ENCODE data around the gene TFR2. TPM values are rescaled to one million over a fixed set of nuclear protein-coding genes. Genes with fewer than 3 reads are reported as not detected.

Gene TFR2
- total RNA-seq, 2 donors from 2014 or later, result 0.19 TPM; not detected in 1

- no peak for DNase-seq (ENCODE audit: low spot score)
- Histone ChIP-seq H3K27me3 (no peaks in the 10 kb centered on the region), H3K4me3 (no peak overlapping the region), H3K27ac (no peak overlapping the region), H3K4me1 (peaks cover 0 to 37% of the 10 kb centered on the region in 2 donors), H3K9me3 (no peaks in the 10 kb centered on the region), H3K36me3 (no peaks in the 10 kb centered on the region)
- TF ChIP-seq, protein P1, sequence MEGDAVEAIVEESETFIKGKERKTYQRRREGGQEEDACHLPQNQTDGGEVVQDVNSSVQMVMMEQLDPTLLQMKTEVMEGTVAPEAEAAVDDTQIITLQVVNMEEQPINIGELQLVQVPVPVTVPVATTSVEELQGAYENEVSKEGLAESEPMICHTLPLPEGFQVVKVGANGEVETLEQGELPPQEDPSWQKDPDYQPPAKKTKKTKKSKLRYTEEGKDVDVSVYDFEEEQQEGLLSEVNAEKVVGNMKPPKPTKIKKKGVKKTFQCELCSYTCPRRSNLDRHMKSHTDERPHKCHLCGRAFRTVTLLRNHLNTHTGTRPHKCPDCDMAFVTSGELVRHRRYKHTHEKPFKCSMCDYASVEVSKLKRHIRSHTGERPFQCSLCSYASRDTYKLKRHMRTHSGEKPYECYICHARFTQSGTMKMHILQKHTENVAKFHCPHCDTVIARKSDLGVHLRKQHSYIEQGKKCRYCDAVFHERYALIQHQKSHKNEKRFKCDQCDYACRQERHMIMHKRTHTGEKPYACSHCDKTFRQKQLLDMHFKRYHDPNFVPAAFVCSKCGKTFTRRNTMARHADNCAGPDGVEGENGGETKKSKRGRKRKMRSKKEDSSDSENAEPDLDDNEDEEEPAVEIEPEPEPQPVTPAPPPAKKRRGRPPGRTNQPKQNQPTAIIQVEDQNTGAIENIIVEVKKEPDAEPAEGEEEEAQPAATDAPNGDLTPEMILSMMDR (IDR thresholded peaks at IDR 0.05), result no peak
Measured at GRCh38 chr7:100607111-100607510, 34.2 kb downstream of the TFR2 start.

DNA sequence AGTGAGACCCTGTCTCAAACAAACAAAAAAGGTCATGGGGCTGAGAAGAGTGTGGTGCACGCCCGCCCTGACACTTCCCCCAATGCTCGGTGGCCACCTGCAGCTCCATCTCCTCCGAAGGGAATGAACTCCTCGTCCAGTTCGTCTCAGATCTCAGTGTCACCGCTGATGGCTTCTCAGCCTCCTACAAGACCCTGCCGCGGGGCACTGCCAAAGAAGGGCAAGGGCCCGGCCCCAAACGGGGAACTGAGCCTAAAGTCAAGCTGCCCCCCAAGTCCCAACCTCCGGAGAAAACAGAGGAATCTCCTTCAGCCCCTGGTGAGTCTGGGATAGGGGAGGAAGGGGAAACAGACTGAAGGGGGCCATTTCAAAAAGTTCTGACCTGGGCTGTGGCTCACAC lies 35.0 kb downstream of the TFR2 start:
- no peak overlapping the region for H3K27ac ChIP-seq

DNA sequence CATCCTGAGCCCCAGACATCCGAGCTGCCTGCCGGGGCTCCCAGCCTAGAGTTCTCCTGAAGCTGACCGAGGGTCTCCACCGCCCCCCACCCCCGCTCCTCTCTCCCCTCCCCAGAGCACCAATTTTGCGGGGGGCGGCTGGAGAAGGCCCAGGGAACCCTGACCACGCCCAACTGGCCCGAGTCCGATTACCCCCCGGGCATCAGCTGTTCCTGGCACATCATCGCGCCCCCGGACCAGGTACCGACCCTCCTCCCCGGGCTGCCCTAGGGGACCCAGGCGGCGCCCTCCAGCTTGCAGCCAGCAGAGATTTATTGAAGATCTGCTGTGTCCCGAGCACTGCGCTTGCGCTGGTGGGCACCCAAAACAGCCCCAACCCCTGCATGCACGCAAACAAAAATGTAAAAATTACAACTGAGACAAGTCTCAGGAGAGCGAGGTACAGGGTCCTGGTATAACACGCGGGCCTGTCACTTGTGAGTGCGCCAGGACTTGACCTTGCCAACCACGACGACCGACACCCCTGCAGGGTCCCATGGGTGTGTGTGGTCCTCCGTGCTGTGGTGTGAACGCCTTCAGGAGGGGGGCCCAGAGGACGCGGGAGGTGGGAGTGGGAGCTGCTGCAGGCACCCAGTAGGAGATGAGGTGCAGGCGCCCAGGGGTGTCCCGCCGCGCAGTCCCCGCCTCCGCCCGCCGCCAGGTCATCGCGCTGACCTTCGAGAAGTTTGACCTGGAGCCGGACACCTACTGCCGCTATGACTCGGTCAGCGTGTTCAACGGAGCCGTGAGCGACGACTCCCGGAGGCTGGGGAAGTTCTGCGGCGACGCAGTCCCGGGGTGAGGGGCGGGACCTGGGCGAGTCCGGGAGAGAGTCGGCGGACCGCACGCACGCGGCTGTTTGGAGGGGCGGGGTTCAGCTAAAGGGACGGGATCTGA lies 36.1 kb downstream of the TFR2 start:
- Histone ChIP-seq H3K36me3 (no peaks in the 10 kb centered on the region), H3K4me3 (peak overlapping the region; percentile 66 to 73), H3K27me3 (no peaks in the 10 kb centered on the region), H3K9me3 (no peaks in the 10 kb centered on the region), H3K27ac (peak overlapping the region; percentile 81 to 91), H3K4me1 (peaks cover 0 to 34% of the 10 kb centered on the region in 2 donors)
- DNase-seq (ENCODE audit: low spot score), result no peak
- TF ChIP-seq, protein P1 (IDR thresholded peaks at IDR 0.05), result no peak

More for the DNA sequence above, 35.0 kb downstream of the TFR2 start:
- no peak for DNase-seq (ENCODE audit: low spot score)
- TF ChIP-seq, protein P1 (IDR thresholded peaks at IDR 0.05), result no peak
- no peaks in the 10 kb centered on the region for H3K9me3 ChIP-seq
- peaks cover 0 to 35% of the 10 kb centered on the region in 2 donors for H3K4me1 ChIP-seq
- H3K36me3 ChIP-seq, result no peaks in the 10 kb centered on the region
- H3K4me3 ChIP-seq, result no peak overlapping the region
- no peaks in the 10 kb centered on the region for H3K27me3 ChIP-seq

DNA sequence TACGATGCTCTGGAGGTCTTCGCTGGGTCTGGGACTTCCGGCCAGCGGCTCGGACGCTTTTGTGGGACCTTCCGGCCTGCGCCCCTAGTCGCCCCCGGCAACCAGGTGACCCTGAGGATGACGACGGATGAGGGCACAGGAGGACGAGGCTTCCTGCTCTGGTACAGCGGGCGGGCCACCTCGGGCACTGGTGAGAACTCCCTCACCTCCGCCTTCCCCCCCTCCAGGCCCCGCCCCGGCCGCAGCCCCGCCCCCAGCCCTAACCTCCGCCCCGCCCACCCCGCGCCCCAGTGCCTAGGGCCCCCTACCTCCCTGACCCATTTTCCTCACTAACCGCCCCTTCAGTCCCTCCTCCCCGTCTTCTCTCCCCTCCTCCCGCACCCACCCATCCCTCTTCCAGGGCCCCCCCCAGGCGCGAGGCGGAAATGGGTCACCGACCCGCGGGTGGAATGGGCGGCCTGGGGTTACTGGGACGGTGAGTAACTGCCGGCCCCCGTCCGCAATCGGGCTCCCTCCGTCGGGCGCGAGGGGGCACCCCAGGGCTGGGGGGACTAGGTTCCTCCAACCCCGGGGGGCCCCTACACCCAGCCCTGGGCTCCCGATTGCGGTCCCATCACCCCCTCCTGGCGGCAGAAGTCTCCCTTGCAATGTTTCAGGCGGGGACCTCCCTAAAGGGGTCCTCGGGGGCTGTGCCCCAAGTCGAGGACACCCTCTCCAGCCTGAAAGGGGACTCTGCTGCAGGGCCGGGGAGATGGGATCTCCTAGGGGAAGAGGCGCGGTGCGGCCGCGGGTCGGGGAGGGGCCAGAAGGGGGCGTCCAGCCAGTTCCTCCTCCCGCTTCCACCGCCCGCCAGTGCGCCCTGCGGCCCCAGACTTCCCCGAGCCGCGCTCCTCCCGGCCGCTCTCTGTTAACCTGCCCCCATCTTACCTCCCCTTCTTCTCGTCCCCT lies 37.0 kb downstream of the TFR2 start:
- H3K27ac ChIP-seq, result peak overlapping the region; percentile 81 to 91
- H3K36me3 ChIP-seq, result no peaks in the 10 kb centered on the region
- TF ChIP-seq, protein P1 (IDR thresholded peaks at IDR 0.05), result peak; percentile 34 to 63
- no peaks in the 10 kb centered on the region for H3K27me3 ChIP-seq
- DNase-seq (ENCODE audit: low spot score), result peak; percentile 82
- H3K4me3 ChIP-seq, result peak overlapping the region; percentile 66 to 73
- H3K4me1 ChIP-seq, result peaks cover 0 to 34% of the 10 kb centered on the region in 2 donors
- no peaks in the 10 kb centered on the region for H3K9me3 ChIP-seq

DNA sequence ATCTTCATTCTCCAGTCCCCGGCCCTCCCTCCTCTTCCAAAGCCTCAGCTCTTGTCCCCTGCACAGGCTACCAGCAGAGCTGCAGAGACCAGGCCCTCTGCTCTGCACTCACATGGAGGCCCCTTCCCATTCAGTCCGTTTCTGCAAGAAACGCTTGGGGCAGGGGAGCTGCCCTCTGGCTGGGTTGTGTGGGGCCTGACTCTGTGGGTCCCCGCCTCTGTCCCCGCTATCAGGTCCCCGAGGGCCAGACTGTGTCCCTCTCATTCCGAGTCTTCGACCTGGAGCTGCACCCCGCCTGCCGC lies 37.7 kb downstream of the TFR2 start:
- Histone ChIP-seq H3K9me3 (no peaks in the 10 kb centered on the region), H3K27me3 (no peaks in the 10 kb centered on the region), H3K36me3 (no peaks in the 10 kb centered on the region), H3K27ac (peak overlapping the region; percentile 81 to 91), H3K4me3 (peak overlapping the region; percentile 66 to 73), H3K4me1 (peaks cover 0 to 34% of the 10 kb centered on the region in 2 donors)
- TF ChIP-seq, protein P1 (IDR thresholded peaks at IDR 0.05), result no peak
- DNase-seq (ENCODE audit: low spot score), result no peak
